HG03571 (cell line): ENCODE data around the gene NCAM2.
"Not testable (repeated sequence)": the region's sequence is repeated elsewhere in the genome, so short reads cannot be mapped to it uniquely, and the experiment has no call there.

Experiments
- ATAC-seq: cut with Tn5 transposase; IDR thresholded peaks from one replicate; pipeline ENCODE4 v1.9.1; 2021; ENCODE audit not compliant: unreplicated experiment

The NCAM2 gene

DNA sequence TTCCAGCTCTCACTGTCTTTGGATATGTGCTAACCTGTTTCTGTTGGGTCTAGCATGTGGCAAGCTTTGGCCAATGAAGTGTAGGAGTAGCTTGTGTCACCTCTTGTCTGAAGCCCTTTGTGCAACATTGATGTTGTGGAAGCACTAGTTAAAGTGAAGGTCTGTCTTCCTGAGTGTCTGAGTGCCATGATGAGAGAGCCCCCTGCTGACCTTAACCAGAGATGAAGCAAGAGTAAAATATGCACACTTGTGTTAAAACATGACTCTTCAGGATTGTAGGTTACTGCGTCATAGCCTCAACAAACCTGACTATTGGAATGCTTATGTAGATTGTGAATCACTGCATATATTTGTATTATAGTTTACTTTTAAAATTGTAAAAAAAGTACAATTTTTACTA lies 103.7 kb downstream of the NCAM2 start:
- ATAC-seq = no peak

GRCh38 chr21:21102896-21103295 lies 104.7 kb downstream of the NCAM2 start:
- no peak for ATAC-seq

- no peak for ATAC-seq
These were observed 105.5 kb downstream of the NCAM2 start for GRCh38 chr21:21103692-21104091.

DNA sequence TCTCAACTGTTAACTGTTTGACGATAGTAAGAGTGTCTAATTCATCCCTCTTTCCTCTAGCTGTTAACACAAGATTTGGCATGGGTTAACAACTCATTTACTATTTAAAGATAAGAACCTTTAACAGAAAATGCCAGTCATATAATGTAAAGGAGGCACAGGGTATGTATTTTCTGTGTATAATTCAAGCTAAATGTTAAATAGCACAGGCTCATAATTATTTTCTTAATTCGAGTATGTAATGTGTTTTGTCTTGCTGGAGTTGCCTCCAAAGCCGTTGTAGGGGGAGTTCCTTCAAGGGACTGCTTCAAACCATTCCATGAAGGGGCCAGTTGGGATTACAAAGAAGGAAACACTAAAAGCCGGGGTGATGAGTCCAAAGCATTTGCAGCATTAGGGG lies 111.5 kb downstream of the NCAM2 start:
- no peak for ATAC-seq

- ATAC-seq = no peak
These were observed 113.2 kb downstream of the NCAM2 start for GRCh38 chr21:21111309-21111920.

DNA sequence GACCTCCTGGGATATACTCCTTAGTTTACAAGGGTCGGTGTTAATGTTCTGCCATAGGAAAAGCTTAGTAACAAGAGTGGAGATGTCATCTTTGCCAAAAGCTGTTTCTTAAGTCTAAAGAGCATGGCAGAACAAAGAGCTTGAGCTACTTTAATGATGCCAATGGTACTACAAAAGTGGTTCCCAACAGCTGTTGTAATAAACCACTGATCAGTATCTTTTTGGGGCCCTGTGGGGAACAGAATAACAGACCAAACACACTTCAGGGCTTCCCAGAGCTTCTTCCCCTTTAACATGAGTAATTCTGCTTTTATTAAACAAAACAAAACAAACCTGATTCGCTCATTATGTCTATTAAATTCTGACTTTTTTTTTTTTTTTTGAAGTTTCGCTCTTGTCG lies 116.3 kb downstream of the NCAM2 start:
- ATAC-seq = no peak

GRCh38 chr21:21119091-21119490 lies 120.9 kb downstream of the NCAM2 start:
- no peak for ATAC-seq

GRCh38 chr21:21122680-21123079 lies 124.5 kb downstream of the NCAM2 start:
- no peak for ATAC-seq

GRCh38 chr21:21132390-21132789 lies 134.2 kb downstream of the NCAM2 start:
- ATAC-seq = no peak

DNA sequence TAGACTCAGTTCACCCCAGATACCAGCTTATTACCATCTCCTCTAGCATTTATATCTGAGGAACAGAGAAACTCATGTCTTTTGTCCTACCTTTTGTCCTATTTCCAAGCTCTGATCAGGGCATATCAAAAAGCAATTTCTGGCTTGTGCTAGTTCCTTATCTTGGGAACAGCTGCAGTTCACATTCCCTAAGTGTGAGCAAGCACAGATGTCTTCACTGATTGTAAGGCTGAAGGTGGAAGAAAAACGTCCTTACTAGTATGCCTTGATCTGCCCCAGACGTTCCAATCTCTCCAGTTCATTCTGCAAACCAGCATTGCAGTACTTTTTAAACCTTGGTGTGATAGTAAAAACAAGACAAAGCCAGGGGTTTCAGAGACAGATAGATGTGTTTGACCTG lies 139.8 kb downstream of the NCAM2 start:
- ATAC-seq = no peak

- no peak for ATAC-seq
These were observed 148.6 kb downstream of the NCAM2 start for GRCh38 chr21:21146587-21147373.

GRCh38 chr21:21147374-21147745 lies 149.2 kb downstream of the NCAM2 start:
- ATAC-seq = no peak

DNA sequence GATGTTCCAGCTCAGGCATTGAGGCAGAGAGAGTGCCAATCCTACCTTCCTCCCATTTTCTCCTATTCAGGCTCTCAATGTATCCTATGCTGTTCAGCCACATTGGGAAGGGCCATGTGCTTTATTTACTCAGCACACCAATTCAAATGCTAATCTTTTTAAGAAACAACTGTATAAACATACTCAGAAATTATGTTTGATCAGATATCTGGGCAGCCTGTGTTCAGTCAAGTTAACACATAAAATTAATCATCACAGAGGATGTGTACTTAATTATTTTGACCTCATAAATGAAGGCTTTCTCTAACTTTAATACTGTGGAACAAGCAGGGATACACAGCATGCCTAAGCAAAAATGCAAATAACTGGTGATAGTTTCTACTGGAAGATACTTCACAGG lies 149.8 kb downstream of the NCAM2 start:
- no peak for ATAC-seq

DNA sequence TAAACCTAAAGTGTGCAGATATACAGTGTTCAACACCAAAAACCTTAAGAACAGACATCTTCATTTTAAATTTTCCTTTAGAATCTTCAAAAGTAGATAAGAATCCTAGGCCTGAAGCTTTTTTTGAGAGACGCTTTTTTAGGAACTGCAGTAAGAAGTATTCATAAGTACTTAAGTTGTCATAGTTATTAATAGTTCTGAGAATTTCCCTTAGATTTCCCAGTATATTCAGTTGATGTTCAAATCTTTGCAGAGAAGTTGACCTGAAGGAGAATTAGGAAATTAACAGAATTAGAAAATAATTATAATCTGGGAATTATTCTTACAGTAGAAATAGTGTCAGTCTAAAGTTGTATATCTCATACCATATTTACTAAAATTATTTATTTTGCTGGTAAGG lies 150.3 kb downstream of the NCAM2 start:
- ATAC-seq = no peak

DNA sequence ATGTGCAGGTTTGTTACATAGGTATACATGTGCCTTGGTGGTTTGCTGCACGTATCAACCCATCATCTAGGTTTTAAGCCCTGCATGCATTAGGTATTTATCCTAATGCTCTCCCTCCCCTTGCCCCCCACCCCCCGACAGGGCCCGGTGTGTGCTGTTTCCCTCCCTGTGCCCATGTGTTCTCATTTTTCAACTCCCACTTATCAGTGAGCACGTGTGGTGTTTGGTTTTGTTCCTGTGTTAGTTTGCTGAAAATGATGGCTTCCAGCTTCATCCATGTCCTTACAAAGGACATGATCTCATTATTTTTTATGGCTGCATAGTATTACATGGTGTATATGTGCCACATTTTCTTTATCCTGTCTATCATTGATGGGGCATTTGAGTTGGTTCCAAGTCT lies 151.2 kb downstream of the NCAM2 start:
- not testable (repeated sequence) for ATAC-seq

DNA sequence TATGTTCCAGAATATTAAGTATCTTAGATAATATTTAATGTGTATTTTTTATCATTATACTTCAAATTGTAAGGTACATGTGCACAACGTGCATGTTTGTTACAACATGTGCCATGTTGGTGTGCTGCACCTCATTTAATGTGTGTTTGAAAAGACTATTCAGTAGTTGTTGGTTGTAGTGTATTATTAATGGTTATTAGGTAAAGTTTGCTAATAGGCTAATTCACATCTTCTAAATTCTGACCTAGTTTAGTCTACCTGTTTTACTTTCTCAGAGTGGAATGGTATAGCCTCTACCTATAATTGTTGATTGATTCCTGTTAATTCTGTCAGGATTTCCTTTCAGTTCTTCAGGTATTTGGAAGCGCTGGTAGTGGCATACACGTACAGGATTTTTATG lies 153.0 kb downstream of the NCAM2 start:
- no peak for ATAC-seq

GRCh38 chr21:21156397-21156796 lies 158.2 kb downstream of the NCAM2 start:
- ATAC-seq = no peak

GRCh38 chr21:21156957-21157356 lies 158.7 kb downstream of the NCAM2 start:
- ATAC-seq = no peak

DNA sequence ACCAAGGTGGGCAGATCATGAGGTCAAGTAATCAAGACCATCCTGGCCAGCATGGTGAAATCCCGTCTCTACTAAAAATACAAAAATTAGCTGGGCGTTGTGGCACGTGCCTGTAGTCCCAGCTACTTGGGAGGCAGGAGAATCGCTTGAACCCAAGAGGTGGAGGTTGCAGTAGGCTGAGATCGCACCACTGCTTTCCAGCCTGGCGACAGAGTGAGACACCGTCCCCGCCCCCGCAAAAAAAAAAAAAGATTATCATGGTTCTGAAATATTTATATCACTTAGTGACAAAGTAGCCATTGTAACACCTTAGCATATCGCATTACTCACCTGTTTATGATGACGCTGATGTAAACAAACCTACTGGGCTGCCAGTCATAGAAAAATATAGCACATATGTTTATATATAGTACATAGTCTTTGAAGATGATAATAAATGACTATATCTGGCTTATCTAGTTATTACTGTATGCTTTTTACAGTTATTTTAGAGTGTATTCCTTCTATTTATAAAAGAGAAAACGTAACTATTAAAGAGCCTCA lies 160.2 kb downstream of the NCAM2 start:
- no peak for ATAC-seq

DNA sequence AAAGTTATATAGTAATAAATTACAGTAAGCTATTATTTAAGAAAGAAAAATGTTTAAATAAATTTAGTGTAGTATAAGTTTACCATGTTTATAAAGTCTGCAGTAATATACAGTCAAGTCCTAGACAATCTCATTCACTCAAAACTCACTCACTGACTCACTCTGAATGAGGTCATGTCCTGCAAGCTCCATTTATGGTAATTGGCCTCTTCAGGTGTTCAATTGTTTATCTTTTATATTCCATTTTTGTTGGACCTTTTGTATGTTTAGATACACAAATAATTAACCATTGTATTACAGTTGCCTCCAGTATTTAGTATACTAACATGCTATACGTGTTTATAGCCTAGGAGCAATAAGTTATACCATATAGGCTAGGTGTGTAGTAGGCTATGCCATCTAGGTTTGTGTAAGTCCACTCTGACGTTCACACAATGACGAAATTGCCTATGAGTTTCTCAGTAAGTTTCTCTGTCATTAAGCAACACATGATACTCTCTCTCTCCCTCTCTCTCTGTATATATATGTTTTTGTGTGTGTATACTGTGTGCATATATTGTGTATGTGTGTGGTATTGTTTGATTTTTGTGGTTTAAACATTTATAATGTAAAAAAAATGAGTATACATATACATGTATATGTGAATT lies 161.2 kb downstream of the NCAM2 start:
- ATAC-seq = no peak

- ATAC-seq = no peak
These were observed 164.6 kb downstream of the NCAM2 start for GRCh38 chr21:21162786-21163185.

GRCh38 chr21:21163904-21164303 lies 165.7 kb downstream of the NCAM2 start:
- no peak for ATAC-seq
